ENCODE results near the gene NRN1L. TPM values are rescaled to one million over a fixed set of nuclear protein-coding genes. Genes with fewer than 3 reads are reported as not detected.

Gene NRN1L
- total RNA-seq, 1 donor from 2014 or later, result 0.65 TPM

GRCh38 chr16:67917140-67917851 lies 32.6 kb downstream of the NRN1L start:
- no peaks in the 10 kb centered on the region for H3K9me3 Mint-ChIP-seq
- peak overlapping the region; percentile 73 for H3K27ac Mint-ChIP-seq
- intact Hi-C loops (cut with micrococcal nuclease), result no loop called here
- H3K4me1 Mint-ChIP-seq (ENCODE audit: low read depth), result peaks cover 22% of the 10 kb centered on the region
- H3K4me3 Mint-ChIP-seq, result no peak overlapping the region
- no peak for DNase-seq (ENCODE audit: low spot score)
- no peaks in the 10 kb centered on the region for H3K27me3 Mint-ChIP-seq (ENCODE audit: insufficient read depth)
- H3K36me3 Mint-ChIP-seq (ENCODE audit: low read depth), result peaks cover 6% of the 10 kb centered on the region

DNA sequence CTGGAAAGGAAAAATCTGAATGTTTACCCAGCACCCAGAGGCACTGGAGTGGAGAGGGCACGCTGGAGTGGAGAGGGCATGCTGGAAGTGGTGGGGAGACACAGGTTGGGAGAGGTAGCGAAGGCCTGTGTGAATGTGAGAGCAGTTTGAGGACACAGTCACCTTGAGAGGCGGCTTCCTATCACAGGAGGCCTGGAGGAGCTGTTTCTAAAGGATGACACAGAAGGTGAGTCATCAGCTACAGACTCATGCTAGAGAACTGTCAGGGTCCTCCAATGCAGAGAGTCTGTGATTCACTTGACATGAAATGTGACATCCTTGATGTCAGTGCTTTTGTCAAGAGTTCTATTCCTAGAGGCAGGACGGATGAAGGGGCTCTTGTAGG lies 33.2 kb downstream of the NRN1L start:
- Mint-ChIP-seq H3K27ac (peak overlapping the region; percentile 73), H3K36me3 (ENCODE audit: low read depth) (peaks cover 6% of the 10 kb centered on the region), H3K27me3 (ENCODE audit: insufficient read depth) (no peaks in the 10 kb centered on the region), H3K4me3 (no peak overlapping the region), H3K9me3 (no peaks in the 10 kb centered on the region), H3K4me1 (ENCODE audit: low read depth) (peaks cover 27% of the 10 kb centered on the region)
- intact Hi-C loops (cut with micrococcal nuclease), result loop anchor here (2.0 kb wide), 1 partner anchor 25 kb away; the partner anchor contains the start of gene PSKH1
- no peak for DNase-seq (ENCODE audit: low spot score)

- peaks cover 30% of the 10 kb centered on the region for H3K4me1 Mint-ChIP-seq (ENCODE audit: low read depth)
- peak overlapping the region; percentile 55 for H3K27ac Mint-ChIP-seq
- intact Hi-C loops (cut with micrococcal nuclease), result loop anchor here (1.0 to 2.0 kb wide), 2 partner anchors 27 to 103 kb away; partner anchors contain the start of gene PSKH1
- H3K36me3 Mint-ChIP-seq (ENCODE audit: low read depth), result peaks cover 6% of the 10 kb centered on the region
- H3K4me3 Mint-ChIP-seq, result no peak overlapping the region
- no peaks in the 10 kb centered on the region for H3K27me3 Mint-ChIP-seq (ENCODE audit: insufficient read depth)
- H3K9me3 Mint-ChIP-seq, result no peaks in the 10 kb centered on the region
- no peak for DNase-seq (ENCODE audit: low spot score)
Measured at GRCh38 chr16:67919622-67920221, 35.0 kb downstream of the NRN1L start.

DNA sequence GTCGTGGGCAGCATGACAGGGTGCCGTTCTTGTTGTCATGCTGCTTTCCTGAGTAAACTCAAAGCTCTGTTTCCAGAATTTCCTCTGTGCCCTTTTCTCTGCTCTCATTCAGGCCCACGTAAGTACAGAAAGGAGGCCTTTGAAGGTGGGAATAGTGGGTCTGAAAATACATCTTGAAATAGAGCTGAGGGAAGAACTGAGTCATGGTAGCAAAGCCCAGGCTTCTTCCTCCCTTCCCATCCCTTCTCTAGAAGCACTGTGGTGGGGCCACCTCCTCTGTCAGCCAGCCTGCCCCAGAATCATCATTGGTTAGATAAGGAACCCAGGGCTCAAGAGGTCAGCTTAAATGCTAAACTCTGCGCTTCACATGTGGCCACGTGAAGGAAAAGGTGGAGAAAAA lies 37.5 kb downstream of the NRN1L start:
- no peak for DNase-seq (ENCODE audit: low spot score)
- H3K4me1 Mint-ChIP-seq (ENCODE audit: low read depth), result peaks cover 26% of the 10 kb centered on the region
- intact Hi-C loops (cut with micrococcal nuclease), result no loop called here

GRCh38 chr16:67922740-67923139 lies 38.1 kb downstream of the NRN1L start:
- H3K36me3 Mint-ChIP-seq (ENCODE audit: low read depth), result no peaks in the 10 kb centered on the region
- no peaks in the 10 kb centered on the region for H3K9me3 Mint-ChIP-seq
- no peak for DNase-seq (ENCODE audit: low spot score)
- intact Hi-C loops (cut with micrococcal nuclease), result no loop called here
- H3K4me1 Mint-ChIP-seq (ENCODE audit: low read depth), result peaks cover 21% of the 10 kb centered on the region
- no peak overlapping the region for H3K27ac Mint-ChIP-seq
- H3K4me3 Mint-ChIP-seq, result no peak overlapping the region
- no peaks in the 10 kb centered on the region for H3K27me3 Mint-ChIP-seq (ENCODE audit: insufficient read depth)

More for the DNA sequence above, 37.5 kb downstream of the NRN1L start:
- Mint-ChIP-seq H3K9me3 (no peaks in the 10 kb centered on the region), H3K27ac (peak overlapping the region; percentile 49), H3K4me3 (no peak overlapping the region), H3K36me3 (ENCODE audit: low read depth) (peaks cover 1% of the 10 kb centered on the region), H3K27me3 (ENCODE audit: insufficient read depth) (no peaks in the 10 kb centered on the region)

DNA sequence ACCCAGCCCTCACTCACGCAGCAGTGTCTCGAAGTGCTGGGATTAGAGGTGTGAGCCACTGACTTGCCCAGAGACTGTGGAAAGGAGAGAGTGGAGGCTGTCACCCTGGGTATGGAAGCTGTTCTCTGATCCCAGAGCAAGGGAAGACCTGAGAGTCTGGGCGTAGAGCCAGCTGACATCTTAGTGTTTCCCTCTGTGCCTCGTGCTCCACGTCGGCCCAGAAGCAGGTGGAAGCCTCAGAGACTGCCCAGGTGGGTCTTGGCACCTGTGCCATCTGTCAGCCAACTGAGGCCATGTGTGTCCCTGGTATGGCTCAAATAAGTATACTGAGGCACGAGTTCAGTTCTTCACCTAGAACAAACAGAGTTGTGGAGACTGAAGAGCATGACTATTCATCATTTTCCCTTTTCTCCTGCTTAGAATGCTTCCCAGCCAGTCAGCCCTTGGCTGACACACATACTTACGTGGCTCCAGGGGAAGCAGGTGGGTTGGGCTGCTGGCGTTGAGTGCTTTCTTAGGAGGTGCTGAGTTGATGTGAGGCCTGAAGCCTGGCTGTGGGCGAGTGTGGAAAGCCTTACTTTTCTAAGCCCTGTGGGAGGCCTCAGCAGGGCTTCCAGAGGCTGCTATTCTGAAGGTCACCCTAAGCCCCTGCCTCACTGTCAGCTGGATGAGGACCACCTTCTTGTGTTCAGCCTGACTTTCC lies 38.9 kb downstream of the NRN1L start:
- peak overlapping the region; percentile 40 for H3K27ac Mint-ChIP-seq
- H3K4me3 Mint-ChIP-seq, result no peak overlapping the region
- intact Hi-C loops (cut with micrococcal nuclease), result no loop called here

DNA sequence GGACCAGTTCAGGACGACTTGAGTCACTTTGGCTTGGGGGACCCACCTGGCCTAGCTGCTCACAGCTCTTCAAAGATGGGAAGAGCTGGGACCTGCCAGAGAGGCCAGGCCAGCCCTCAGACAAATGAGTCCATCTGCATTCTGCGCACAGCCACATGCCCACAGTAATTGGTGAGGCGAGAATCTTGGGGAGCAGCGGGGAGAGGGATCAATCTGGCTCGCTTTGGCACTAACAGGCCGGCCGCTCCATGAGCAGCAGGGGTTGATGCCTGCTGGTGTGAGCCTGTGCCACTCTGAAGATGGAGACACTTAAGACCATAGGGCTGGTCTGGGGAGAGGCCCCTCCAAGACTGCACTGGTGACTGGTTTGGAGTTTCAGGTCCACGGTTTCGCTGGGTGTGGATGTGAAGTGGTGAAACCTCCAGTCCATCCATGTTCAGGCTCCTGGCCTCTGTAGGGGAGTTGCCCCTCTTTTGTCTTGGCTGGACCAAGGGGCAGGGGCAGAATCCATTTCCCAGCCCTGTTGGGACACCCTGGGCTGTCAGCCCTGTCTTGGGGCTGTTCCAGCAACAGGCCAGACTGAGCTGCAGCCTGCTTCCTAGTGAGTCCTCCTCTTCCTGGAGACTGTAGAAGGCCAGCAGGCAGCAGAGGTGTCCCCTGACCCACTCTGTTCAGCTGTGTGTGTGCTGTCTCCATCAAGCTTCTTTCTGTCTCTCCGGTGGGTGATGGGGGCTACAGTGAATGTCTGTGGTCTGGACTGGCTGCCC lies 39.6 kb downstream of the NRN1L start:
- intact Hi-C loops (cut with micrococcal nuclease), result no loop called here
- Mint-ChIP-seq H3K4me3 (no peak overlapping the region), H3K9me3 (no peaks in the 10 kb centered on the region), H3K4me1 (ENCODE audit: low read depth) (peaks cover 15% of the 10 kb centered on the region), H3K27me3 (ENCODE audit: insufficient read depth) (no peaks in the 10 kb centered on the region), H3K27ac (no peak overlapping the region), H3K36me3 (ENCODE audit: low read depth) (peaks cover 2% of the 10 kb centered on the region)
- DNase-seq (ENCODE audit: low spot score), result no peak

More for the DNA sequence above, 38.9 kb downstream of the NRN1L start:
- Mint-ChIP-seq H3K9me3 (no peaks in the 10 kb centered on the region), H3K36me3 (ENCODE audit: low read depth) (peaks cover 2% of the 10 kb centered on the region), H3K27me3 (ENCODE audit: insufficient read depth) (no peaks in the 10 kb centered on the region), H3K4me1 (ENCODE audit: low read depth) (peaks cover 15% of the 10 kb centered on the region)
- no peak for DNase-seq (ENCODE audit: low spot score)

DNA sequence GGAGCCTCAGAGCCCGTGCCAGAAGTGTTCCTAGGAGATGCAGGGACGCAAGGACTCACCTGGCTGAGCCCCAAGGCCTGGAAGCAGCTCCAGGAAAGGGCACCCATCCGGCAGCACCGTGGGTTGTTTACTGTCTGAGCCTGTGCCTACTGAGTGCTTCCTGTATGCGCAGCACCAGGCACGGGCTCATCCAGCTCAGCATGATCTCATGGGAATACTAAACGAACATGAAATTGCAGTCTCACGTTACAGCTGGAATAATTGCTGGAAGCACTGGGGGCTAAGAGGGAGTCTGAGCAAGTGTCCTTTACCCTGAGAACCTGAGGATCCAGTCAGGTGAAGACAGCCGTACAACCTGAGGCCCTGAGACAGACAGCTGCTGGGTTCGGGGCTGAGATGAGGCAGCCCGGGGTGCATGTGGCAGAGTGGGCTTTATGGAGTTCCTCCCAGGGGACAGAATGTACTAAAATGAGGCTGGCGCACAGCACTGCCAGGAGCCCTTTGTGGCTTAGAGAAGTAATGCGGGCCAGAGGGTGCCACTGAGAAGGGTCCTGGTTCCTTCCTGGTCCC lies 41.6 kb downstream of the NRN1L start:
- intact Hi-C loops (cut with micrococcal nuclease), result no loop called here
- H3K4me1 Mint-ChIP-seq (ENCODE audit: low read depth), result peaks cover 15% of the 10 kb centered on the region
- no peak overlapping the region for H3K27ac Mint-ChIP-seq
- no peak overlapping the region for H3K4me3 Mint-ChIP-seq
- no peak for DNase-seq (ENCODE audit: low spot score)
- no peaks in the 10 kb centered on the region for H3K27me3 Mint-ChIP-seq (ENCODE audit: insufficient read depth)
- H3K9me3 Mint-ChIP-seq, result no peaks in the 10 kb centered on the region
- peaks cover 4% of the 10 kb centered on the region for H3K36me3 Mint-ChIP-seq (ENCODE audit: low read depth)

DNA sequence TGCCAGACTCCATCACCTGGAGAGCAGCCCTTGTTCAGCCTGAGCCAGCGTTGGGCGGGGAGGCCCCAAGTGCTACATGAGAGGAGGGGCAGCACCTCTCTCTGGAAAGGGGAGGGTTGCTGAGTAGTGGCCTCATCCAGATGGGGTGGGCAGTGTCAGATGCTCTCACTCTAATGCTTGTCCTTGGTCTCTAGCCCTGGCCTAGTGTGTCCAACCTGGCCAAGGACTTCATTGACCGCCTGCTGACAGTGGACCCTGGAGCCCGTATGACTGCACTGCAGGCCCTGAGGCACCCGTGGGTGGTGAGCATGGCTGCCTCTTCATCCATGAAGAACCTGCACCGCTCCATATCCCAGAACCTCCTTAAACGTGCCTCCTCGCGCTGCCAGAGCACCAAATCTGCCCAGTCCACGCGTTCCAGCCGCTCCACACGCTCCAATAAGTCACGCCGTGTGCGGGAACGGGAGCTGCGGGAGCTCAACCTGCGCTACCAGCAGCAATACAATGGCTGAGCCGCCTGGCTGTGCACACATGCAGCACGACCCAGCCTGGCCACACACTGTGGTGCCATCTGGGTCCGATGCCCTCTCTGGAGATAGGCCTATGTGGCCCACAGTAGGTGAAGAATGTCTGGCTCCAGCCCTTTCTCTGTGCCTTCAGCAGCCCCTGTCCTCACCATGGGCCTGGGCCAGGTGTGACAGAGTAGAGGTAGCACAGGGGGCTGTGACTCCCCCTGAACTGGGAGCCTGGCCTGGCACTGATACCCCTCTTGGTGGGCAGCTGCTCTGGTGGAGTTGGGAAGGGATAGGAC lies 42.7 kb downstream of the NRN1L start:
- no peaks in the 10 kb centered on the region for H3K9me3 Mint-ChIP-seq
- H3K27ac Mint-ChIP-seq, result no peak overlapping the region
- peaks cover 5% of the 10 kb centered on the region for H3K36me3 Mint-ChIP-seq (ENCODE audit: low read depth)
- intact Hi-C loops (cut with micrococcal nuclease), result no loop called here
- no peak overlapping the region for H3K4me3 Mint-ChIP-seq
- peaks cover 7% of the 10 kb centered on the region for H3K4me1 Mint-ChIP-seq (ENCODE audit: low read depth)
- no peak for DNase-seq (ENCODE audit: low spot score)
- H3K27me3 Mint-ChIP-seq (ENCODE audit: insufficient read depth), result no peaks in the 10 kb centered on the region

GRCh38 chr16:67928147-67928546 lies 43.5 kb downstream of the NRN1L start:
- no peak for DNase-seq (ENCODE audit: low spot score)
- no peak overlapping the region for H3K4me3 Mint-ChIP-seq
- H3K27me3 Mint-ChIP-seq (ENCODE audit: insufficient read depth), result no peaks in the 10 kb centered on the region
- intact Hi-C loops (cut with micrococcal nuclease), result loop anchor here (1.0 to 2.0 kb wide), 4 partner anchors 45 to 407 kb away; no protein-coding TSS in a partner anchor
- H3K9me3 Mint-ChIP-seq, result no peaks in the 10 kb centered on the region
- no peak overlapping the region for H3K27ac Mint-ChIP-seq
- H3K36me3 Mint-ChIP-seq (ENCODE audit: low read depth), result peaks cover 8% of the 10 kb centered on the region
- H3K4me1 Mint-ChIP-seq (ENCODE audit: low read depth), result no peaks in the 10 kb centered on the region

DNA sequence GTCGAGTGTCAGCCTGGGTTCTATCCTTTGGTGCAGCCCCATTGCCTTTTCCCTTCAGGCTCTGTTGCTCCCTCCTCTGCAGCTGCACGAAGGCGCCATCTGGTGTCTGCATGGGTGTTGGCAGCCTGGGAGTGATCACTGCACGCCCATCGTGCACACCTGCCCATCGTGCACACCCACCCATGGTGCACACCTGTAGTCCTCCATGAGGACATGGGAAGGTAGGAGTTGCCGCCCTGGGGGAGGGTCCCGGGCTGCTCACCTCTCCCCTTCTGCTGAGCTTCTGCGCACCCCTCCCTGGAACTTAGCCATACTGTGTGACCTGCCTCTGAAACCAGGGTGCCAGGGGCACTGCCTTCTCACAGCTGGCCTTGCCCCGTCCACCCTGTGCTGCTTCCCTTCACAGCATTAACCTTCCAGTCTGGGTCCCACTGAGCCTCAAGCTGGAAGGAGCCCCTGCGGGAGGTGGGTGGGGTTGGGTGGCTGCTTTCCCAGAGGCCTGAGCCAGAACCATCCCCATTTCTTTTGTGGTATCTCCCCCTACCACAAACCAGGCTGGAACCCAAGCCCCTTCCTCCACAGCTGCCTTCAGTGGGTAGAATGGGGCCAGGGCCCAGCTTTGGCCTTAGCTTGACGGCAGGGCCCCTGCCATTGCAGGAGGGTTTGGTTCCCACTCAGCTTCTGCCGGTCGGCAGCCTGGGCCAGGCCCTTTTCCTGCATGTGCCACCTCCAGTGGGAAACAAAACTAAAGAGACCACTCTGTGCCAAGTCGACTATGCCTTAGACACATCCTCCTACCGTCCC lies 44.1 kb downstream of the NRN1L start:
- Mint-ChIP-seq H3K27ac (no peak overlapping the region), H3K4me1 (ENCODE audit: low read depth) (peaks cover 1% of the 10 kb centered on the region)

More for the DNA sequence above, 44.1 kb downstream of the NRN1L start:
- intact Hi-C loops (cut with micrococcal nuclease), result loop anchor here (1.0 to 2.0 kb wide), 4 partner anchors 45 to 407 kb away; no protein-coding TSS in a partner anchor
- Mint-ChIP-seq H3K9me3 (no peaks in the 10 kb centered on the region), H3K27me3 (ENCODE audit: insufficient read depth) (no peaks in the 10 kb centered on the region), H3K36me3 (ENCODE audit: low read depth) (peaks cover 9% of the 10 kb centered on the region), H3K4me3 (no peak overlapping the region)
- DNase-seq (ENCODE audit: low spot score), result peak; percentile 67

All from activated T-helper 1 cell treated with anti-CD3 and anti-CD28 coated beads, Interleukin-12 subunit alpha, Interleukin-12 subunit beta, Interleukin-2, Interleukin-4 antibody, amounts not matched to agents 30 ng/mL and 10 ng/mL and 1 ng/mL, durations not matched to agents 14 hours and 24 hours and 36 hours (primary cell).